ENCODE data around the gene MYO3B. TPM values are rescaled to one million over a fixed set of nuclear protein-coding genes. Genes with fewer than 3 reads are reported as not detected.

Gene MYO3B
- total and polyA plus RNA-seq, 3 donors from 2014 or later: 1.4 to 3.5 (median 2.5) TPM

- 28 to 36% methylated on average over 6 to 7 of the region's 7 CpGs for WGBS, 2 donors
- TF ChIP-seq POLR2A (IDR thresholded peaks at IDR 0.05) (no peak), CTCF (IDR thresholded peaks at IDR 0.05) (no peak)
- no peak for DNase-seq
- Histone ChIP-seq H3K27me3 (no peaks in the 10 kb centered on the region), H3K36me3 (ENCODE audit: low read depth, missing control alignments) (no peaks in the 10 kb centered on the region), H3K4me3 (no peak overlapping the region), H3K4me1 (peaks cover 15% of the 10 kb centered on the region), H3K9me3 (no peaks in the 10 kb centered on the region), H3K27ac (no peak overlapping the region)
- intact Hi-C loops (cut with DNase I; ENCODE audit: low total_unique reads): no loop called here
Observed at GRCh38 chr2:170142502-170142901, 35.4 kb upstream of the MYO3B start.

DNA sequence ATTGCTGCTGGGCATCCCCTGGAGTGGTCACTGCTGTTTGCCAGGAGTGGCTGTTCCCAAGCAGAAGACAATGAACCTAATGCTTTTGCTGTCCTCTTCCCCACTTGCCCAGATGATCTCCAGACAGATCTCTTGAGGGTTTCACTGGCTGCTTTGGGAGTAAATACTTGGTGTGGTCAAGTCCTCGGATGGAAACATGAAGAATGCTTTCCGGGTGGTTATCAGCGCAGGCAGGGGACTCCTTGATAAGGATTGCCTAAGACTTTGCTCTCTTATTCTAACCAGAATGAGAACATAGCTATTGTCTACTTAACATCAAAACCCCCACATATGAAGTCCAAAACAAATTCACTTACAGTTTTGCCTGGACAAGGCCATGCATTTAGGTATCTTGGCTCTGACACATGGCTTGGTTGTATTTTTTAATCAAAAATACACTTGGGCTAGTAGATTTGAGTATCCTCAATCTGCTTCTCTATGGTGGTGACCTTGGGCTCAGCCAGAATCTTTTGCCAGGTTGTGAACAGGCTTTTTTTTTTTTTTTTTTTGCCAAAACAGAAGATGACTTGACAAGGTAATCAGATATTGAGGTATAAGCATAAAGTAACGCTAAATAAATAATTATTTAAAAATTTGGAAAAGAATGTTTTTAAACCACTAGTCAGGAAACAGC is 34.8 kb upstream of the MYO3B start:
- Histone ChIP-seq H3K4me1 (peaks cover 15% of the 10 kb centered on the region), H3K9me3 (no peaks in the 10 kb centered on the region), H3K27ac (no peak overlapping the region), H3K27me3 (no peaks in the 10 kb centered on the region), H3K36me3 (ENCODE audit: low read depth, missing control alignments) (no peaks in the 10 kb centered on the region), H3K4me3 (no peak overlapping the region)
- TF ChIP-seq POLR2A (IDR thresholded peaks at IDR 0.05): no peak
- intact Hi-C loops (cut with DNase I; ENCODE audit: low total_unique reads): no loop called here
- WGBS, 2 donors: 41 to 47% methylated on average over 4 of the region's 4 CpGs
- no peak for DNase-seq

- DNase-seq: no peak
- Histone ChIP-seq H3K4me1 (peaks cover 15% of the 10 kb centered on the region), H3K4me3 (no peak overlapping the region), H3K36me3 (ENCODE audit: low read depth, missing control alignments) (no peaks in the 10 kb centered on the region), H3K27ac (no peak overlapping the region), H3K9me3 (no peaks in the 10 kb centered on the region), H3K27me3 (no peaks in the 10 kb centered on the region)
- 61 to 83% methylated on average over 4 of the region's 4 CpGs for WGBS, 2 donors
- intact Hi-C loops (cut with DNase I; ENCODE audit: low total_unique reads): no loop called here
- no peak for TF ChIP-seq CTCF (IDR thresholded peaks at IDR 0.05)
- no peak for TF ChIP-seq POLR2A (IDR thresholded peaks at IDR 0.05)
Observed at GRCh38 chr2:170144761-170145160, 33.2 kb upstream of the MYO3B start.

GRCh38 chr2:170145191-170145590 is 32.8 kb upstream of the MYO3B start:
- Histone ChIP-seq H3K9me3 (no peaks in the 10 kb centered on the region), H3K36me3 (ENCODE audit: low read depth, missing control alignments) (no peaks in the 10 kb centered on the region), H3K27ac (no peak overlapping the region), H3K27me3 (no peaks in the 10 kb centered on the region), H3K4me3 (no peak overlapping the region), H3K4me1 (peaks cover 15% of the 10 kb centered on the region)
- TF ChIP-seq POLR2A (IDR thresholded peaks at IDR 0.05) (no peak), CTCF (IDR thresholded peaks at IDR 0.05) (no peak)
- DNase-seq: no peak
- 91% methylated on average over 1 of the region's 1 CpG for WGBS, 2 donors
- intact Hi-C loops (cut with DNase I; ENCODE audit: low total_unique reads): no loop called here

DNA sequence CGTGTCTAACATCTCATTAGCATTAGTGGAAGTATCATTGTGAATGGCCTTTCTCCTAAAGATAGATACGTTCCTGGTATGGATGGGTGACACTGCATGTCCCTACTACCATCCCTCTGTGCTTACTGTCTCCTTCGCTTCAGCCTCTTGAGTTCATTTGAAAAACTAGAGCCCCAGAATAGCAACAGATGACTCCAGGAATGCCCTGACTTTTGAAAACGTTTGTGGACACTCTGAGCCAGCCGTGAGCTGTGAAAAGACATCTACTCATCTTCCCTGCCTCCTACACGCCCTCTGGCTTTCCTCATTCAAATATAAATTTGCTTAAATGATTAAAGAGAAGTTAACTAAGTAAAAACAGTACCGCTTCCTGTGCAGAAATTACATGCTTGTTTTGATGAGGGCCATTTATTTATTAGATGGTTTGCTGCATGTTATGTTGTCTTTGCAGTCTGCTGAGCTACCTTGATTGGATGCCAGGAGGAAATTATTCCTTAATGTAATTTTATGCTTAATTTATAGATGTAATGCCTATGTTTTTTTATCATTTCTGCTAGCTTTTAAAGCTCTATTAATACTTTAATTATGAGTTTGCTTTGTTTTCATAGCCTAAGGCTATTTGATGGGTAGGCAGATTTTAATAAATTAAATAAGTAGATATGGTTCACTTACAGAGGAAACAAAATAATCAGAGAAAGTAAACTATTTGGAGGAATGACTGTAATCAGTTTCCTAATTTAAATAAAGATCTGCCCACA is 32.1 kb upstream of the MYO3B start:
- no peak for TF ChIP-seq POLR2A (IDR thresholded peaks at IDR 0.05)
- no peak for TF ChIP-seq CTCF (IDR thresholded peaks at IDR 0.05)
- Histone ChIP-seq H3K9me3 (no peaks in the 10 kb centered on the region), H3K4me3 (no peak overlapping the region), H3K27me3 (no peaks in the 10 kb centered on the region), H3K4me1 (peaks cover 15% of the 10 kb centered on the region), H3K36me3 (ENCODE audit: low read depth, missing control alignments) (no peaks in the 10 kb centered on the region), H3K27ac (no peak overlapping the region)
- no peak for DNase-seq
- intact Hi-C loops (cut with DNase I; ENCODE audit: low total_unique reads): no loop called here
- 69 to 76% methylated on average over 7 of the region's 7 CpGs for WGBS, 2 donors
